H1 (cell line): ENCODE measurements around the gene SORL1-AS1.

Experiments used
- USF2 ChIP-seq: IDR thresholded peaks from 2 replicates; pipeline ENCODE4 v1.6.1; 2011; ENCODE audit warnings: low read length, improper control_type of control experiment

The SORL1-AS1 gene

DNA sequence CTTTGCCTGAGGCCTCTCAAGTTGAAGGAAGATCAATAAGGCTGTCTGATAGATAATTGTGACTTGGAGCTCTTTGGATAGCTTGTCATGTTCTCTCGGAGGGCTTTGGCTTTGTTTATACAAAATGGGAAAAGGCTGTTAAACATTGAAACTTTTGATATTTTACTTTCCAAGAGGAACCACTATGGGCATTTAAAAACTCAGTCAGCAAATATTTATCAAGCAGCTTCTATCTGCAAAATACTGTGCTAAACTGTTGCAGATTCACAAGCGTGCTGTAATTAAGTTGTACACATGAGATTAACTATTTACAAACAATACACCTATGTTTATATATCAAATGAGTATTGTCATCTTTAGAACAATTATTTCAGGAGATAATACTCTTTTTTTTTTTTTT lies 35.2 kb downstream of the SORL1-AS1 start (continued):
- TF ChIP-seq USF2 = no peak
